Activated CD8-positive, alpha-beta T cell treated with anti-CD3 and anti-CD28 coated beads for 36 hours (primary cell): ENCODE measurements around the gene ITGA8. TPM values are rescaled to one million over a fixed set of nuclear protein-coding genes. Genes with fewer than 3 reads are reported as not detected.

Experiments used
- ATAC-seq: fragments of 200-7000 bp; cut with Tn5 transposase; one replicate; pipeline ENCODE4 v1.10.0; 2021; ENCODE audit warnings: mild to moderate bottlenecking, moderate library complexity
- CTCF ChIA-PET: fragments of 350-600 bp; sonication (Branson Sonifier 250); formaldehyde crosslinking; loops from one replicate; lab custom pipeline; 2021; ENCODE audit warnings: antibody characterized with exemption; lab: Charles Lee
- POLR2A ChIA-PET: fragments of 350-600 bp; sonication (Branson Sonifier 250); formaldehyde crosslinking; loops from one replicate; lab custom pipeline; 2021; ENCODE audit warnings: antibody characterized with exemption; lab: Charles Lee
- DNase-seq: peaks from one replicate; pipeline ENCODE4 v3.0.0-alpha.2; 2020
- H3K27ac Mint-ChIP-seq: one replicate; pipeline ENCODE4 v1.8.0; 2021; ENCODE audit warnings: mild to moderate bottlenecking, mixed read lengths
- H3K27me3 Mint-ChIP-seq: one replicate; pipeline ENCODE4 v1.8.0; 2021; ENCODE audit warnings: mixed read lengths
- H3K36me3 Mint-ChIP-seq: one replicate; pipeline ENCODE4 v1.8.0; 2021; ENCODE audit warnings: low read depth, mixed read lengths
- H3K4me1 Mint-ChIP-seq: one replicate; pipeline ENCODE4 v1.8.0; 2021; ENCODE audit warnings: low read depth, mixed read lengths
- H3K4me3 Mint-ChIP-seq: one replicate; pipeline ENCODE4 v1.8.0; 2021; ENCODE audit warnings: mild to moderate bottlenecking, moderate library complexity, mixed read lengths
- H3K9me3 Mint-ChIP-seq: one replicate; pipeline ENCODE4 v1.8.0; 2021; ENCODE audit warnings: mixed read lengths
- CTCF ChIP-seq: fragments of 200-600 bp; IDR thresholded peaks from one replicate; pipeline ENCODE4 v1.8.0; 2022; ENCODE audit warnings: antibody characterized with exemption, mild to moderate bottlenecking
- intact Hi-C: fragments of 100-400 bp; cut with micrococcal nuclease; formaldehyde crosslinking; loops from one replicate; pipeline ENCODE4 v1.10.0; 2022
- total RNA-seq, 2 experiments: library from RNA; stranded (reverse); gene quantifications; one replicate each; pipeline ENCODE4 v1.2.3, GENCODE V29; 2021

The ITGA8 gene
- total RNA-seq, 2 experiments from 2014 or later, result not detected

- Mint-ChIP-seq H3K36me3 (no peaks in the 10 kb centered on the region), H3K27me3 (no peaks in the 10 kb centered on the region), H3K27ac (no peak overlapping the region), H3K4me3 (no peak overlapping the region), H3K4me1 (no peaks in the 10 kb centered on the region), H3K9me3 (peaks cover 1% of the 10 kb centered on the region)
- no peak for TF ChIP-seq CTCF
- DNase-seq, result no peak
- intact Hi-C loops, result no loop called here
- ChIA-PET CTCF (interaction anchor here (0.6 kb wide), 1 partner anchor 337 kb away, joined by 3 read pairs; no protein-coding TSS in a partner anchor), POLR2A (interaction anchor here (0.7 kb wide), 1 partner anchor 89 kb away, joined by 3 read pairs; no protein-coding TSS in a partner anchor)
- no peak for ATAC-seq
These were observed 171.4 kb downstream of the ITGA8 start for GRCh38 chr10:15548331-15548730.

GRCh38 chr10:15546606-15547005 lies 173.1 kb downstream of the ITGA8 start:
- Mint-ChIP-seq H3K9me3 (peaks cover 3% of the 10 kb centered on the region), H3K4me3 (no peak overlapping the region), H3K27me3 (no peaks in the 10 kb centered on the region), H3K27ac (no peak overlapping the region), H3K4me1 (no peaks in the 10 kb centered on the region), H3K36me3 (no peaks in the 10 kb centered on the region)
- TF ChIP-seq CTCF, result no peak
- ChIA-PET POLR2A (no interaction called here), CTCF (no interaction called here)
- DNase-seq (no peak), ATAC-seq (no peak)
- intact Hi-C loops, result no loop called here

- ChIA-PET CTCF (no interaction called here), POLR2A (no interaction called here)
- no peaks in the 10 kb centered on the region for H3K27me3 Mint-ChIP-seq
- no peak overlapping the region for H3K4me3 Mint-ChIP-seq
- H3K4me1 Mint-ChIP-seq, result no peaks in the 10 kb centered on the region
- no peak for DNase-seq
- H3K27ac Mint-ChIP-seq, result no peak overlapping the region
- intact Hi-C loops, result no loop called here
- peaks cover 3% of the 10 kb centered on the region for H3K9me3 Mint-ChIP-seq
- no peaks in the 10 kb centered on the region for H3K36me3 Mint-ChIP-seq
- TF ChIP-seq CTCF, result no peak
- ATAC-seq, result no peak
These were observed 173.8 kb downstream of the ITGA8 start for GRCh38 chr10:15545884-15546283.

- ChIA-PET CTCF (no interaction called here), POLR2A (no interaction called here)
- Mint-ChIP-seq H3K4me3 (no peak overlapping the region), H3K4me1 (no peaks in the 10 kb centered on the region), H3K27ac (no peak overlapping the region), H3K36me3 (no peaks in the 10 kb centered on the region), H3K9me3 (peaks cover 3% of the 10 kb centered on the region), H3K27me3 (no peaks in the 10 kb centered on the region)
- intact Hi-C loops, result no loop called here
- DNase-seq (no peak), ATAC-seq (no peak)
- TF ChIP-seq CTCF, result no peak
These were observed 174.5 kb downstream of the ITGA8 start for GRCh38 chr10:15545266-15545665.

- no peak for ATAC-seq
- Mint-ChIP-seq H3K4me1 (no peaks in the 10 kb centered on the region), H3K9me3 (peaks cover 5% of the 10 kb centered on the region), H3K36me3 (no peaks in the 10 kb centered on the region), H3K4me3 (no peak overlapping the region), H3K27ac (no peak overlapping the region), H3K27me3 (no peaks in the 10 kb centered on the region)
- no peak for DNase-seq
- intact Hi-C loops, result no loop called here
- ChIA-PET CTCF (no interaction called here), POLR2A (no interaction called here)
- TF ChIP-seq CTCF, result no peak
These were observed 175.7 kb downstream of the ITGA8 start for GRCh38 chr10:15543994-15544393.
